ENCODE data around the gene BEX2. TPM values are rescaled to one million over a fixed set of nuclear protein-coding genes. Genes with fewer than 3 reads are reported as not detected.
"Not testable (repeated sequence)": the region's sequence is repeated elsewhere in the genome, so short reads cannot be mapped to it uniquely, and the experiment has no call there.

BEX2 gene
- 10 to 100 TPM in 1 of 4 donors, 1 to 10 TPM in 3; 2.1 to 10.6 (median 5.6) TPM for total RNA-seq

DNA sequence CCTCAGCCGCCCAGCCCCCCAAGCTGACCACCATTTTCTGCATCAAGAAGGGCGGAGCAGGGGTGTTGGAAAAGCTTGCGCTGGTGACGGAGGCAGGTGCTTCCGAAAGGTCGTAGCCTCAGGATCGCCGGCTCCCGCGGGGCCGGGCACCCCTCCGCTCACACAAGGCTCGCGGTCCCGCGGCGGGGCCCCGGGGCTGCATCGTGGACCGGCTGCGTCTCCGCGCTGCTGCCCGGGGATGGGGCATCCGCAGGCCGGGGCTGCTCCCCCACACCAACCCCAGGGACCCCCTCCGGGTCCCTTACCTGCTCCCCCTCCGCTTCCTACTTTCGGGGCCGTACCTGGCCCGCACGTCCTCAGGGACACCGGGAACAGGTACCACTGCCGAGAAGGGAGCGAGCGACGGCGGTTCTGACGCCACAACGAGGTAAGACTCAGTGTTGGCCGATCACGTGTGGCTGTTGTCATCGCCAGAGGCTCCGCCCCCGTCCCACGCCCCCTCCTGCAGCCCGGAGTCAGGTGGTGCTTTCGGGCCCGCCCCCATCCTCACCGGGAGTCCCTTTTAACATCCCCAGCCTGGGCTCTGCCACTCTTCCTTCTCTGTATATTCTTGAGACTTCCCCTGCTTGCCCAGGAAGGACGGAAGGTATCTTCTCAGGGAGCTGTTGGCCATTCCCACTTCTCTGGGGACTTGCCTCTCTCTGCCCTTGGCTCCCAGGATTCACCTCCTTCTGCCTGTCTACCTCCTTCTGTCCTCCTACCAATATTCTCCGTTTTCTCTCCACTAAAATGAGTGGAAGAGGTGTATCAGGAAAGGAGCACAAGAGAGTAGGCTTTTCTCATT is at the start of gene BEX2:
Gene BEX2, minus strand, starts transcription at position 436 of the 844 bp plus-strand sequence. CDS start 1,014 bp downstream, outside the sequence.
- TF ChIP-seq EP300 (IDR thresholded peaks at IDR 0.05) = no peak
- TF ChIP-seq, protein P1, sequence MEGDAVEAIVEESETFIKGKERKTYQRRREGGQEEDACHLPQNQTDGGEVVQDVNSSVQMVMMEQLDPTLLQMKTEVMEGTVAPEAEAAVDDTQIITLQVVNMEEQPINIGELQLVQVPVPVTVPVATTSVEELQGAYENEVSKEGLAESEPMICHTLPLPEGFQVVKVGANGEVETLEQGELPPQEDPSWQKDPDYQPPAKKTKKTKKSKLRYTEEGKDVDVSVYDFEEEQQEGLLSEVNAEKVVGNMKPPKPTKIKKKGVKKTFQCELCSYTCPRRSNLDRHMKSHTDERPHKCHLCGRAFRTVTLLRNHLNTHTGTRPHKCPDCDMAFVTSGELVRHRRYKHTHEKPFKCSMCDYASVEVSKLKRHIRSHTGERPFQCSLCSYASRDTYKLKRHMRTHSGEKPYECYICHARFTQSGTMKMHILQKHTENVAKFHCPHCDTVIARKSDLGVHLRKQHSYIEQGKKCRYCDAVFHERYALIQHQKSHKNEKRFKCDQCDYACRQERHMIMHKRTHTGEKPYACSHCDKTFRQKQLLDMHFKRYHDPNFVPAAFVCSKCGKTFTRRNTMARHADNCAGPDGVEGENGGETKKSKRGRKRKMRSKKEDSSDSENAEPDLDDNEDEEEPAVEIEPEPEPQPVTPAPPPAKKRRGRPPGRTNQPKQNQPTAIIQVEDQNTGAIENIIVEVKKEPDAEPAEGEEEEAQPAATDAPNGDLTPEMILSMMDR (IDR thresholded peaks at IDR 0.05) = no peak
- TF ChIP-seq POLR2A (IDR thresholded peaks at IDR 0.05; ENCODE audit: low read depth) = no peak
- peak; percentile 21 to 64 for TF ChIP-seq POLR2AphosphoS5 (IDR thresholded peaks at IDR 0.05)
- Histone ChIP-seq H3K4me3 (peak within 1 kb of the TSS; percentile 51 to 59 (median 55)), H3K36me3 (no peaks in the 10 kb centered on the region), H3K9me3 (no peaks in the 10 kb centered on the region), H3K4me1 (peaks cover 5 to 10% (median 10%) of the 10 kb centered on the region in 4 donors), H3K27ac (replicated peaks in 1 of 4) (no peak within 1 kb of the TSS), H3K27me3 (peaks cover 0 to 10% (median 6%) of the 10 kb centered on the region in 4 donors)
- no peak for DNase-seq (ENCODE audit: extremely low spot score)
- intact Hi-C loops (cut with DNase I) = no loop called here
- 46% methylated on average over 6 of the region's 52 CpGs for WGBS

DNA sequence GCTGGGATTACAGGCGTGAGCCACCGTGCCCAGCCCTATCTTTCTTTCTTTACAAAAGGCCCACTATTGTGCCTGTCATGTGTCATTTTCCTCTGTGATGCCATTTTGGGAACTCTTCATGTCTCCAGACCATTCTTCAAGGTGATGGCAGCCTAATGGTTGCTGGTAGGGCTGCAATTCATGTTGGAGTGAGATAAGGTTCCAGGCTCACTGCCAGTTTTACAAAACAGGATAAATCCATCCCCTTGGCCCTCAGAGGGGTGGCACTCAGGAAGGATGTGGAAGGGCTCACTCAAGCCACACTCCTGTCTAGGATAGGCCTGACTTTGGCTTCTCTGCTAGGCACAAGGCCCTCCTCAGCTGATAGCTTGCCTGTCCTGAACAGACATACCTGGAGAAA is 49.3 kb upstream of the BEX2 start:
- intact Hi-C loops (cut with DNase I) = no loop called here

DNA sequence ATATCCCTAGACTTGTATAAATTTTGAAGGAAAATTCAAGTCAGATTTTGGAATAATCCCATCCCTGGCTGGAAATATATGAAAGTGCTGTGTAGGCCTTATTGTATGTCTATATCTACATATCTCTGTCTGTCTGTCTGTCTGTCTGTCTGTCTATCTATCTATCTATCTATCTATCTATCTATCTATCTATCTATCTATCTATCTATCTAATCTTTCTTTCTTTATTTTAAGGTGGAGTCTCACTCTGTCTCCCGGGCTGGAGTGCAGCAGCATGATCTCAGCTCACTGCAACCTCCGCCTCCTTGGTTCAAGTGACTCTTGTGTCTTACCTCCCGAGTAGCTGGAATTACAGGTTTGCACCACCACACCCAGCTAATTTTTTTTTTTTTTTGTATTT is 48.8 kb upstream of the BEX2 start:
- H3K27me3 ChIP-seq; H3K9me3 ChIP-seq; H3K27ac ChIP-seq (replicated peaks in 1 of 4); H3K4me3 ChIP-seq; H3K36me3 ChIP-seq; intact Hi-C loops (cut with DNase I); DNase-seq (ENCODE audit: extremely low spot score): not testable (repeated sequence)
- peaks cover 0 to 12% (median 4%) of the 10 kb centered on the region in 4 donors for H3K4me1 ChIP-seq
- 89% methylated on average over 3 of the region's 3 CpGs for WGBS

More for the DNA sequence above, 49.3 kb upstream of the BEX2 start:
- Histone ChIP-seq H3K9me3 (no peaks in the 10 kb centered on the region), H3K4me3 (no peak overlapping the region), H3K4me1 (peaks cover 0 to 12% (median 4%) of the 10 kb centered on the region in 4 donors), H3K36me3 (no peaks in the 10 kb centered on the region), H3K27me3 (no peaks in the 10 kb centered on the region), H3K27ac (replicated peaks in 1 of 4) (no peak overlapping the region)
- TF ChIP-seq POLR2AphosphoS5 (IDR thresholded peaks at IDR 0.05) (no peak), POLR2A (IDR thresholded peaks at IDR 0.05; ENCODE audit: low read depth) (no peak), EP300 (IDR thresholded peaks at IDR 0.05) (no peak)
- TF ChIP-seq, protein P1 (IDR thresholded peaks at IDR 0.05) = no peak
- DNase-seq (ENCODE audit: extremely low spot score) = no peak
- WGBS = 73% methylated on average over 2 of the region's 2 CpGs

DNA sequence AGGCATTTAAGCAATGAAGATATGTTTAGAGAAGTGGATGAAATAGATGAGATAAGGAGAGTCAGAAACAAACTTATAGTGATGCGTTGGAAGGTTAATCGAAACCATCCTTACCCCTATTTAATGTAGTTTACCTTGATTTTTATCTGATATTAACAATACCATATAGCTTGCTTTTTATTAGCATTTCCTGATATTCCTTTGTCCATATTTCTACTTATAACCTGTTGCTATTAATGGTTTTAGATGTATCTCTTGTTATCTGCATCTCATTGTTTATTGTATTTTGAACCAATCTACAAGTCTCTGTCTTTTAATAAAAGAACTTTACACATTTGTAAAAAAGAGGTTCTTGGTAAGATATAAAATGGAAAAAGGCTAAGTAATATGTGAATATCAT is 47.1 kb upstream of the BEX2 start:
- intact Hi-C loops (cut with DNase I) = loop anchor here (2.0 kb wide), 1 partner anchor 19 kb away; the partner anchor contains the start of gene BEX3
- no peaks in the 10 kb centered on the region for H3K36me3 ChIP-seq
- peak overlapping the region in 1 of 4 donors; percentile 64 for H3K4me3 ChIP-seq
- peaks cover 0 to 12% (median 4%) of the 10 kb centered on the region in 4 donors for H3K4me1 ChIP-seq
- no peak for TF ChIP-seq EP300 (IDR thresholded peaks at IDR 0.05)
- TF ChIP-seq POLR2A (IDR thresholded peaks at IDR 0.05; ENCODE audit: low read depth) = no peak
- TF ChIP-seq, protein P1 (IDR thresholded peaks at IDR 0.05) = no peak
- TF ChIP-seq POLR2AphosphoS5 (IDR thresholded peaks at IDR 0.05) = no peak
- H3K27me3 ChIP-seq = no peaks in the 10 kb centered on the region
- WGBS = 91% methylated on average over 2 of the region's 2 CpGs
- H3K9me3 ChIP-seq = no peaks in the 10 kb centered on the region
- peak overlapping the region in 3 of 4 donors; percentile 87 to 89 (median 89) for H3K27ac ChIP-seq (replicated peaks in 1 of 4)
- DNase-seq (ENCODE audit: extremely low spot score) = no peak

DNA sequence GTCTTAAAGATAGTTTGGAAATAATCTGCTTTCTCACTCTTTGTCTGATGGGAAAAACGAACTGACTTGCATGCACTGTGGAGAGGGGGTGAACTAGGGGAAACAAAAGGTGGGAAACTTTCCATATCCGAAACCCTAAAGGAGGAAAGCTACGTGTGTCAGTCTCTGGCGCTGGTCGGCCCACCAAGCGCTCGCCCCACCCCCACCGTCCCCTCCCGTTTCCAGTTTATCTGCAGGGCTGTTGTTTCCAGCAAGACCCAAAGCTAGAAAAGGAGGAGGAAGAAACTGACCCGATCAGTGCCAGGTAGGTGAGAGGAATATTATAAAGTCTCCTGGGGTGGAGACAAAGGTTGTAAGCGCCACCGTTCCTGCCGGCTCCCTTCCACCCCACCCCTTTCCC is 46.1 kb upstream of the BEX2 start:
- no peaks in the 10 kb centered on the region for H3K27me3 ChIP-seq
- intact Hi-C loops (cut with DNase I) = loop anchor here (2.0 kb wide), 1 partner anchor 20 kb away; the partner anchor contains the start of gene BEX3
- no peaks in the 10 kb centered on the region for H3K36me3 ChIP-seq
- WGBS = 23% methylated on average over 11 of the region's 13 CpGs
- peak overlapping the region; percentile 86 to 89 (median 88) for H3K27ac ChIP-seq (replicated peaks in 1 of 4)
- peak overlapping the region; percentile 64 to 76 (median 70) for H3K4me3 ChIP-seq
- peaks cover 0 to 12% (median 4%) of the 10 kb centered on the region in 4 donors for H3K4me1 ChIP-seq
- no peaks in the 10 kb centered on the region for H3K9me3 ChIP-seq
- no peak for DNase-seq (ENCODE audit: extremely low spot score)
- TF ChIP-seq EP300 (IDR thresholded peaks at IDR 0.05) (no peak), POLR2AphosphoS5 (IDR thresholded peaks at IDR 0.05) (no peak), POLR2A (IDR thresholded peaks at IDR 0.05; ENCODE audit: low read depth) (no peak)
- TF ChIP-seq, protein P1 (IDR thresholded peaks at IDR 0.05) = no peak

All from esophagus muscularis mucosa (tissue), 4 donors.